Stomach smooth muscle (tissue), 2 donors: ENCODE data around the gene CTTNBP2NL.
A peak's percentile ranks its signal among the peaks of the same experiment; 100 is the strongest.
"Not testable (repeated sequence)": the region's sequence is repeated elsewhere in the genome, so short reads cannot be mapped to it uniquely, and the experiment has no call there.

ENCODE experiments used
- H3K27ac ChIP-seq: one replicate; pipeline ENCODE4 v1.7.0; 2013; ENCODE audit warnings: mild to moderate bottlenecking, low read length, inconsistent platforms
- H3K27me3 ChIP-seq, 2 donors: one replicate each; pipeline ENCODE4 v1.7.0; 2013; ENCODE audit warnings: low read length in 2 of 2; ENCODE audit not compliant: insufficient read depth in 2 of 2, control insufficient read depth in 1 of 2
- H3K36me3 ChIP-seq, 2 donors: one replicate each; pipeline ENCODE4 v1.7.0; 2013; ENCODE audit warnings: low read length in 2 of 2; ENCODE audit not compliant: control insufficient read depth in 2 of 2, insufficient read depth in 2 of 2
- H3K4me1 ChIP-seq: one replicate; pipeline ENCODE4 v1.7.0; 2013; ENCODE audit warnings: low read length; ENCODE audit not compliant: control insufficient read depth, insufficient read depth
- H3K4me3 ChIP-seq, 2 donors: one replicate each; pipeline ENCODE4 v1.7.0; 2013; ENCODE audit warnings: low read length in 2 of 2
- H3K9ac ChIP-seq, 2 donors: one replicate each; pipeline ENCODE4 v1.7.0; 2013; ENCODE audit warnings: low read length in 2 of 2, mild to moderate bottlenecking in 1 of 2
- H3K9me3 ChIP-seq, 2 donors: one replicate each; pipeline ENCODE4 v1.7.0; 2013; ENCODE audit warnings: low read length in 2 of 2; ENCODE audit not compliant: control insufficient read depth in 2 of 2
- donor health status: healthy.
- donor health status: Pancreatic carcinoma.

Gene CTTNBP2NL

GRCh38 chr1:112397841-112398240, 1.8 kb downstream of the CTTNBP2NL start:
- Histone ChIP-seq H3K4me1 (peaks cover 23% of the 10 kb centered on the region), H3K4me3 (peak overlapping the region in 1 of 2 donors; percentile 1), H3K9ac (no peak overlapping the region)

GRCh38 chr1:112399456-112399855, 3.4 kb downstream of the CTTNBP2NL start:
- no peaks in the 10 kb centered on the region for H3K36me3 ChIP-seq
- no peak overlapping the region for H3K27ac ChIP-seq
- H3K4me3 ChIP-seq, result no peak overlapping the region
- no peaks in the 10 kb centered on the region for H3K9me3 ChIP-seq
- H3K4me1 ChIP-seq, result peaks cover 20% of the 10 kb centered on the region
- no peak overlapping the region for H3K9ac ChIP-seq
- no peaks in the 10 kb centered on the region for H3K27me3 ChIP-seq

More at GRCh38 chr1:112397841-112398240, 1.8 kb downstream of the CTTNBP2NL start:
- Histone ChIP-seq H3K9me3 (no peaks in the 10 kb centered on the region), H3K27me3 (no peaks in the 10 kb centered on the region), H3K27ac (no peak overlapping the region), H3K36me3 (no peaks in the 10 kb centered on the region)

GRCh38 chr1:112400706-112401105, 4.7 kb downstream of the CTTNBP2NL start:
- not testable (repeated sequence) for H3K4me3 ChIP-seq, H3K9me3 ChIP-seq, H3K27ac ChIP-seq, H3K4me1 ChIP-seq, H3K27me3 ChIP-seq, H3K36me3 ChIP-seq, H3K9ac ChIP-seq

- Histone ChIP-seq H3K27ac (no peak overlapping the region), H3K4me1 (no peaks in the 10 kb centered on the region)
Observed at GRCh38 chr1:112402682-112403643, 6.9 kb downstream of the CTTNBP2NL start.

GRCh38 chr1:112406771-112407170, 10.8 kb downstream of the CTTNBP2NL start:
- H3K27ac ChIP-seq, result no peak overlapping the region
- no peak overlapping the region for H3K4me3 ChIP-seq
- H3K4me1 ChIP-seq, result no peaks in the 10 kb centered on the region
- no peaks in the 10 kb centered on the region for H3K9me3 ChIP-seq
- no peaks in the 10 kb centered on the region for H3K27me3 ChIP-seq
- no peaks in the 10 kb centered on the region for H3K36me3 ChIP-seq
- no peak overlapping the region for H3K9ac ChIP-seq

More at GRCh38 chr1:112402682-112403643, 6.9 kb downstream of the CTTNBP2NL start:
- no peak overlapping the region for H3K4me3 ChIP-seq
- H3K27me3 ChIP-seq, result no peaks in the 10 kb centered on the region
- no peak overlapping the region for H3K9ac ChIP-seq
- H3K36me3 ChIP-seq, result no peaks in the 10 kb centered on the region
- H3K9me3 ChIP-seq, result no peaks in the 10 kb centered on the region

- H3K27me3 ChIP-seq, result no peaks in the 10 kb centered on the region
- no peak overlapping the region for H3K4me3 ChIP-seq
- H3K36me3 ChIP-seq, result peaks cover 0 to 3% of the 10 kb centered on the region in 2 donors
- H3K9me3 ChIP-seq, result no peaks in the 10 kb centered on the region
- no peaks in the 10 kb centered on the region for H3K4me1 ChIP-seq
- no peak overlapping the region for H3K27ac ChIP-seq
- no peak overlapping the region for H3K9ac ChIP-seq
Observed at GRCh38 chr1:112409414-112409813, 13.4 kb downstream of the CTTNBP2NL start.

- Histone ChIP-seq H3K27ac (no peak overlapping the region), H3K4me1 (no peaks in the 10 kb centered on the region), H3K36me3 (peaks cover 0 to 4% of the 10 kb centered on the region in 2 donors), H3K27me3 (no peaks in the 10 kb centered on the region), H3K9me3 (no peaks in the 10 kb centered on the region), H3K9ac (no peak overlapping the region), H3K4me3 (no peak overlapping the region)
Observed at GRCh38 chr1:112410673-112411072, 14.7 kb downstream of the CTTNBP2NL start.

- H3K27ac ChIP-seq, result no peak overlapping the region
- no peaks in the 10 kb centered on the region for H3K4me1 ChIP-seq
- no peaks in the 10 kb centered on the region for H3K9me3 ChIP-seq
- H3K9ac ChIP-seq, result no peak overlapping the region
- no peak overlapping the region for H3K4me3 ChIP-seq
- no peaks in the 10 kb centered on the region for H3K27me3 ChIP-seq
- peaks cover 2 to 4% of the 10 kb centered on the region in 2 donors for H3K36me3 ChIP-seq
Observed at GRCh38 chr1:112417271-112417670, 21.3 kb downstream of the CTTNBP2NL start.

GRCh38 chr1:112418099-112418892, 22.3 kb downstream of the CTTNBP2NL start:
- Histone ChIP-seq H3K9ac (no peak overlapping the region), H3K27ac (no peak overlapping the region), H3K27me3 (no peaks in the 10 kb centered on the region), H3K4me3 (no peak overlapping the region), H3K4me1 (no peaks in the 10 kb centered on the region), H3K36me3 (peaks cover 2 to 4% of the 10 kb centered on the region in 2 donors), H3K9me3 (no peaks in the 10 kb centered on the region)

- Histone ChIP-seq H3K4me1 (no peaks in the 10 kb centered on the region), H3K27ac (no peak overlapping the region), H3K9me3 (no peaks in the 10 kb centered on the region), H3K4me3 (no peak overlapping the region), H3K9ac (no peak overlapping the region), H3K36me3 (peaks cover 0 to 2% of the 10 kb centered on the region in 2 donors), H3K27me3 (no peaks in the 10 kb centered on the region)
Observed at GRCh38 chr1:112423207-112423606, 27.2 kb downstream of the CTTNBP2NL start.
